ENCODE data around the gene IGSF21. TPM values are rescaled to one million over a fixed set of nuclear protein-coding genes. Genes with fewer than 3 reads are reported as not detected.

The IGSF21 gene
- total RNA-seq, 2 experiments from 2014 or later, result not detected

DNA sequence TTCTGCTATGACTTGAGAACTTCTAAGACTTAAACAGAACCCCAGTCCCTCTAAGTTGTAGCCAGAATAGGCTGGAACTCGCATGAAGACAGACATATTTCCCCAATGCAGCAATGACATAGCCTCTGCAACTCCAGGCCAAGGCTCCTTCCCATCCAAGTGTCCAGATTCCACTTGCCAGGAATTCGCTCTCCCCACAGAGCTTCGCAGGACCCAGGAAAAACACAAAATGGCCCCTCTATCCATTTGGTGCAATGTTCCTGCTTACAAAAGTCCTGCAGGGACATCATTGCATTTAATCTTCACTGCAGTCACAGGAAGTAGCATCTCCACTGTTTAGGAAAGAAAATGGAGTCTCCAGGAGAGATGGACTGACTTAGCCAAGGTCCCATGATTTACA, 225.6 kb downstream of the IGSF21 start:
- POLR2A ChIA-PET, result no interaction called here
- Mint-ChIP-seq H3K4me1 (ENCODE audit: low read depth) (no peaks in the 10 kb centered on the region), H3K27me3 (peaks cover 43% of the 10 kb centered on the region), H3K36me3 (ENCODE audit: low read depth) (no peaks in the 10 kb centered on the region), H3K9me3 (no peaks in the 10 kb centered on the region), H3K4me3 (no peak overlapping the region), H3K27ac (no peak overlapping the region)
- CTCF ChIA-PET, result no interaction called here
- DNase-seq, result no peak
- no peaks in the 10 kb centered on the region for H3K36me3 ChIP-seq (ENCODE audit: insufficient read depth, low read length)
- no peaks in the 10 kb centered on the region for H3K9me3 ChIP-seq (ENCODE audit: control insufficient read depth in 1 of 2, insufficient read depth in 1 of 2, low read length in 2 of 2)
- intact Hi-C loops (cut with DNase I, micrococcal nuclease), result no loop called here
- no peak overlapping the region for H3K27ac ChIP-seq (ENCODE audit: low read depth in 1 of 2, low read length in 2 of 2)
- H3K4me3 ChIP-seq (ENCODE audit: low read length), result no peak overlapping the region
- no peaks in the 10 kb centered on the region for H3K4me1 ChIP-seq (ENCODE audit: insufficient read depth, low read length)
- ATAC-seq (ENCODE audit: poor library complexity), result no peak
- TF ChIP-seq, protein P1, sequence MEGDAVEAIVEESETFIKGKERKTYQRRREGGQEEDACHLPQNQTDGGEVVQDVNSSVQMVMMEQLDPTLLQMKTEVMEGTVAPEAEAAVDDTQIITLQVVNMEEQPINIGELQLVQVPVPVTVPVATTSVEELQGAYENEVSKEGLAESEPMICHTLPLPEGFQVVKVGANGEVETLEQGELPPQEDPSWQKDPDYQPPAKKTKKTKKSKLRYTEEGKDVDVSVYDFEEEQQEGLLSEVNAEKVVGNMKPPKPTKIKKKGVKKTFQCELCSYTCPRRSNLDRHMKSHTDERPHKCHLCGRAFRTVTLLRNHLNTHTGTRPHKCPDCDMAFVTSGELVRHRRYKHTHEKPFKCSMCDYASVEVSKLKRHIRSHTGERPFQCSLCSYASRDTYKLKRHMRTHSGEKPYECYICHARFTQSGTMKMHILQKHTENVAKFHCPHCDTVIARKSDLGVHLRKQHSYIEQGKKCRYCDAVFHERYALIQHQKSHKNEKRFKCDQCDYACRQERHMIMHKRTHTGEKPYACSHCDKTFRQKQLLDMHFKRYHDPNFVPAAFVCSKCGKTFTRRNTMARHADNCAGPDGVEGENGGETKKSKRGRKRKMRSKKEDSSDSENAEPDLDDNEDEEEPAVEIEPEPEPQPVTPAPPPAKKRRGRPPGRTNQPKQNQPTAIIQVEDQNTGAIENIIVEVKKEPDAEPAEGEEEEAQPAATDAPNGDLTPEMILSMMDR (IDR thresholded peaks at IDR 0.05), result no peak
- no peaks in the 10 kb centered on the region for H3K27me3 ChIP-seq (ENCODE audit: control insufficient read depth in 1 of 2, insufficient read depth in 2 of 2, low read length in 2 of 2)

DNA sequence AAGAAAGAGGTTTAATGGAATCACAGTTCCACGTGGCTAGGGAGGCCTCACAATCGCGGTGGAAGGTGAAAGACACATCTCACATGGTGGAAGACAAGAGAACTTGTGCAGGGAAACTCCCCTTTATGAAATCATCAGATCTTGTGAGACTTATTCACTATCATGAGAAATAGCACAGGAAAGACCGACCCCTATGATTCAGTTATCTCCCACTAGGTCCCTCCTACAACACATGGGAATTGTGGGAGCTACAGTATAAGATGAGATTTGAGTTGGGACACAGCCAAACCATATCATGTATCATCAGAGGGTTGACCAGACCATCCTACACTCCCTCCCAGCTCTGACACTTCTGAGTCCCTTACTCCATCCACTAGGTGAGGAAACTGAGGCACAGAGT, 229.2 kb downstream of the IGSF21 start:
- Histone ChIP-seq H3K27me3 (ENCODE audit: control insufficient read depth in 1 of 2, insufficient read depth in 2 of 2, low read length in 2 of 2) (no peaks in the 10 kb centered on the region), H3K9me3 (ENCODE audit: control insufficient read depth in 1 of 2, insufficient read depth in 1 of 2, low read length in 2 of 2) (no peaks in the 10 kb centered on the region), H3K27ac (ENCODE audit: low read depth in 1 of 2, low read length in 2 of 2) (no peak overlapping the region), H3K36me3 (ENCODE audit: insufficient read depth, low read length) (no peaks in the 10 kb centered on the region), H3K4me3 (ENCODE audit: low read length) (no peak overlapping the region), H3K4me1 (ENCODE audit: insufficient read depth, low read length) (no peaks in the 10 kb centered on the region)
- DNase-seq (no peak), ATAC-seq (ENCODE audit: poor library complexity) (no peak)
- Mint-ChIP-seq H3K4me1 (ENCODE audit: low read depth) (no peaks in the 10 kb centered on the region), H3K9me3 (no peaks in the 10 kb centered on the region), H3K36me3 (ENCODE audit: low read depth) (no peaks in the 10 kb centered on the region), H3K27me3 (peaks cover 42% of the 10 kb centered on the region), H3K4me3 (no peak overlapping the region), H3K27ac (no peak overlapping the region)
- intact Hi-C loops (cut with DNase I, micrococcal nuclease), result no loop called here
- CTCF ChIA-PET, result no interaction called here
- TF ChIP-seq, protein P1 (IDR thresholded peaks at IDR 0.05), result no peak
- POLR2A ChIA-PET, result no interaction called here

DNA sequence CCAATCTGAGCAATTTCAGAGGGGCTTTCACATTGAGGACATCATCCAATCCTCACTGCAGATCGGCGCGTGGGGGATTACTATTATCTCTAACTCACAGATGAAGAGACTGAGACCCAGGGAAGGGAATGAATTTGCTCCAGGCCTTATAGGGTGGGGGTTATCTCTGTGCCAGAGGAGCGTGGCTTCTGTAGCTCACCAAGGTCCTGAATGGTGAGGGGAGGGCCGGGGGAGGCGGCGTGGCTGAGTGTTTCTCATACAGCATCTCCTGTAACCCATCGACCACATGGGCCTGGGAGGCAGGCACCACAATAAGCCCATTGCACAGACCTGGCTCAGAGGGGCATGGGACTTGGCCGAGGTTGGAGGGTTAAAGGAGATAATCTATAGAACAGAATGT, 230.2 kb downstream of the IGSF21 start:
- intact Hi-C loops (cut with DNase I, micrococcal nuclease), result no loop called here
- H3K36me3 ChIP-seq (ENCODE audit: insufficient read depth, low read length), result no peaks in the 10 kb centered on the region
- CTCF ChIA-PET, result no interaction called here
- Mint-ChIP-seq H3K9me3 (no peaks in the 10 kb centered on the region), H3K4me1 (ENCODE audit: low read depth) (no peaks in the 10 kb centered on the region), H3K4me3 (no peak overlapping the region), H3K27ac (no peak overlapping the region), H3K27me3 (peaks cover 33% of the 10 kb centered on the region), H3K36me3 (ENCODE audit: low read depth) (no peaks in the 10 kb centered on the region)
- TF ChIP-seq, protein P1 (IDR thresholded peaks at IDR 0.05), result no peak
- H3K4me3 ChIP-seq (ENCODE audit: low read length), result no peak overlapping the region
- H3K4me1 ChIP-seq (ENCODE audit: insufficient read depth, low read length), result no peaks in the 10 kb centered on the region
- POLR2A ChIA-PET, result no interaction called here
- H3K9me3 ChIP-seq (ENCODE audit: control insufficient read depth in 1 of 2, insufficient read depth in 1 of 2, low read length in 2 of 2), result no peaks in the 10 kb centered on the region
- ATAC-seq (ENCODE audit: poor library complexity) (no peak), DNase-seq (no peak)
- H3K27ac ChIP-seq (ENCODE audit: low read depth in 1 of 2, low read length in 2 of 2), result no peak overlapping the region
- no peaks in the 10 kb centered on the region for H3K27me3 ChIP-seq (ENCODE audit: control insufficient read depth in 1 of 2, insufficient read depth in 2 of 2, low read length in 2 of 2)

All from CD4-positive, alpha-beta T cell (primary cell).